ENCODE results near the gene TCEANC.

DNA sequence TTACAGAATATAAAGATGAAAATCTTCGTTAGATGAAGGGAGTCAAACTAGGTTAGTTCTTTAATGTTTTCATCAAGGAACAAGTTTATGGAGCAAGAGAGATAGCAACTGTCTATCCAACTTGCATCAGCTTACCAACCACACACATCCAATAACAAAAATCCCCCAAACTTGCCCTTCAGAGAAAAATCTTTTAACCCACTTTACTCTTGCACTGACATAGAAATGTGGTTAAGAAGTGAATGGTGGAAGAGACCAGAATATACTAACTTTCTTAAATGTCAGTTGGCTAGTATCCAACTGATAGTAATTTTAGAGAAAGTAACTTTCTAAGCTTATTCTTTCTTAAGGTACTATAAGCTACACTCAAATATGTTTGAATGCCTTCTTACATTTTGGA is 34.3 kb downstream of the TCEANC start:
- no peak for TF ChIP-seq CTCF (conservative IDR thresholded peaks at IDR 0.05; ENCODE audit: low read depth, low read length)
- TF ChIP-seq RAD21 (IDR thresholded peaks at IDR 0.05; ENCODE audit: low read length) = no peak
- TF ChIP-seq RFX5 (IDR thresholded peaks at IDR 0.05; ENCODE audit: low read depth, low read length) = no peak
